HG03025 (cell line): ENCODE results near the gene NID2.

ENCODE experiments used
- ATAC-seq: cut with Tn5 transposase; IDR thresholded peaks from one replicate; pipeline ENCODE4 v1.9.1; 2021; ENCODE audit warnings: mild to moderate bottlenecking, moderate library complexity; ENCODE audit not compliant: unreplicated experiment, low FRiP score

NID2 gene

DNA sequence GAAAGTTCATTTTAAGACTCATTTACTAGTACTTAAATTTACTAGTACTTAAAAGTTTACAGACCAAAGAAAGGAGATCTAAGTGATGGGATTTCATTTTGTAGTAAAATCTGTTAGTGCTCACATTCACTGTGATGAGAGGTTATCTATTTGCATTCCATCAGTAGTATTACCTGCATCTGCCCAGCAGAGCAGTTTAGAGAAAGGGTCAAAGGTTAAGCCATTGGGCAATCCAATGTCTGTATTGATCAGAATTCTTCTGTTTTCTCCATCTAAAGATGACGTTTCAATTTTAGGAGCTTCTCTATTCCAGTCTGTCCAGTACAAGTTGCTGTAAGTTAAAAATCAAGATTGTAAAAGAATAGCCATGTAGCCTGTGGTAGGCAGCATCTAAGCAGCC is 61.2 kb downstream of the NID2 start:
- no peak for ATAC-seq

DNA sequence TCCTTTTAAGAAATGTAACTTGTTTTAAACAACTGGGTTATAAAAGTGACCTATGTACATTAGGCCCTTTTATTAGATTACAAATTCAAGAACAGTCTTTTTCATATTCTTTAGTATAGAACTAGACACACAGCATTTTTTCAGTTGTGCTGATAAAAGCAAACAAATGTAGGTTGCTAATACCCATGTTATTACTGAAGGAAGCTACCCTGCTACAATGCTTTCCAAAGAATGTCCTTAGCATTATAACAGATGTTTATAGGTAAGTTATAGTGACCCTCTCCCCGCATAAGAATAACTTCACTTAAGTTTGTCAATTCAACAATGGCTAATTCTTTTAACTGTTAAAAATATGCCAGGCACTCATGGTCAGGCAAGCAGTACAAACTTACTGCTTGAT is 61.6 kb downstream of the NID2 start:
- no peak for ATAC-seq

DNA sequence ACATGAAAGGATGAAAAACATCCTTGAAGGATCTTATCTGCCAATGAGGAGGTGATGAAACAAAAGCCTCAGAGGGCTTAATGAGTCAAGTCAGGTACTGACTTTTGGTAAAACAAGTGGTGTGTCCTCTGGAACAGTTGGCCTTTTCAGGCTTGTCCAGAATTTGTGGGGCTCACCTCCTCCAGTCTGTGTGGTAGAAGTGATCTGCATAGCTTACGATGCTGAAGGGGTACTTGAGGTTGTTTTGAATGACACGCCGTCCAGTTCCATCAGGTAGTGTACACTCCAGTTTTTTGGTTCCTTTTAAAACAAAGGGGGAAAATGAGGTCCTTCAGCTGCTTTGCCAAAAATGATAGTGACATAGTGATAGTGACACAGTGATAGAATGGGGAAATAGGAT is 62.5 kb downstream of the NID2 start:
- ATAC-seq, result no peak

DNA sequence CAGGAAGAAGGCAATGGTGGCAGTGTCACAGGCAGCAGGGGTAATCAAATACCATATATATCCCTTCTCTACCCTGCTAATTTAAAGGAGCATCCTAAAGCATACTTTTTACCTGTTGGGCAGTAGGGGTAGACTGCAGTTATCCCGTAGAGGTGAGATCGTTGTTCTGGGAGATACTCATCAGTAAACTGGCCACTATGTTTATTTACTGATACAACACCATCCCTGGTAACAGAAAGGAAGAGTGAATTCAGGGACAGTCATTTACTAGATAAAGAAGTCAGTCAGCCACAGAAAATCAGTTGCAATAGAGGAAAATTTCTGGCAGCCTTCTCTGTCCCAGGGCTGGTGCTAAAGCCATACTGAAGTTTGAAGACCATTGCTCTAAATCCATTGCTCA is 63.2 kb downstream of the NID2 start:
- ATAC-seq, result no peak

DNA sequence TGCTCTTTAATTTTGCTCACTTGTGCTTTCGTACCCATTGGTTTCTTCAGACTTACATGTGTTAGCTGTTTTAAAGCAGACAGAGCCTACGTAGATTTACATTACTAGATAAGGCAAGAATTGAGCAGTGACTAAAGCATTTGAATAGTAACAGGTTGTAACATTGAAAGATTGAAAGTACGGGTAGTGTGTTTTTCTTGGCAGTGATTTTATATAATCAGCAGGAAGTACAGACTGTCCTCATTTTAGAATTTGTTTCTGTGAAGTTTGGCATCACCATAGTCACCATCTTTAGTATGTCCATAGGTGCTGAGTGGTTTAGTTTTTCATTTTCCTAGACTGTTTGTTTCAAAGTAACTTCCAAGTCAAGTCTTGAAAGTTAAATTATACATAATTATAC is 65.5 kb downstream of the NID2 start:
- no peak for ATAC-seq

DNA sequence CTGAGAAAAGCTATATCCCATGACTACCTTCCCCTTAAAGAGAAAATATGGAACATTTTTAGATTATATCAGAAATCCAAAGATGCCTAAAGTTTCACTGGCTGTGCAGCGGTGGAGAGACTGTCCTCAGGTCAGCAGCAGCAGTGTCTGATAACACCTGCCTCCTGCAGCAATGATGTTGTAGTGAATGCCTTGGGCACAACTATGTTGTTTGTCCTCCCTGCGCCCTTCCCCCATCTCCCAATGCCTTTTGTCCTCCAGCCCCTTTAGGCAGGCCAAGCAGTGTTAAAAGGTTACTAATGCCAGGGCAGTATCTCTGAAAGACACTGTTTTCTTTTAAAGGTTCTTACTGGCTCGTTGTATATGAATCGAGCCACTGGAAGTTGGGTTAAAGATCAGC is 66.3 kb downstream of the NID2 start:
- no peak for ATAC-seq

DNA sequence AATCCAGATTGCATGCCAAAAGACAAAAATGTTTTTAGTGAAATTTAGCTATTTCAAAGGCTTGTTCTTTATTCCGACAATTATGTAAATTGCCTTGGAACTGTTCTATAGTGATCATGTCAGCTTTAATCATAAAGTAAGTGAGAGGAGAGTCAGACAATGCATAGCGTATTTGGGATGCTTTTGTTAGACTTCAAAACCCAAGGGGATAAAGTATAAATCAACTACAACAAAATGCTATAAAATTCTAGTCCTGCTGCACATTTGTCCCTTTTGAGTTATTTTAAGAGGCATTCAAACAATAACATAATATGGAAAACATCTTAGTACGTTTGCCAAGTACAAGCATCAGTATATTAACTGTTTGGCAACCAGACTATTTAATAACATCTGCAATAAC is 68.2 kb downstream of the NID2 start:
- ATAC-seq, result no peak

DNA sequence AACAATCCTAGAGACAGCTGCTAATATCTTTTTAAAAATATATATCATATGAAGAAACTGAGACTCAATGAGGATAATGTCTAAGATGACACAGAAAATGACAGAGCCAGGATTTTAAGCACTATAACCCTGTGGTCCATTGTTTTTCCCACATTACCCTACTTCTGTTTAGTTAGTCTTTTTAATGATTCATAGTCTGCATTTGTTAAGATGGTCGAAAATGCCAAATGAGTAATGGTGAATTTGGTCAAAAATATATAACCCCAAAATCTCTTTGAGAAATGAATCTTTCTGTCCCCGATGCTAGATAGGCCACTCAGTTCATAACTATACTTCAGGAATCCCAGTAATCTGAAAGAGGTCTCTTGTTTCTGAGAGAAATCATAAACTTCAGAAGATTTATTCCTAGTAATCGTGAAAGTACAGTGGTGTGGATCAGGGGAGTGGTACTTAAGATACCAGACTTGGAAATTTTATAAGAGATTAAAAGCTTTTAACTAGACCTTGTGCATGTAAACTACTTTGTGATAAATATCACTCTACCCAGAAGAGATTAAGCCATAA is 68.8 kb downstream of the NID2 start:
- ATAC-seq, result no peak

DNA sequence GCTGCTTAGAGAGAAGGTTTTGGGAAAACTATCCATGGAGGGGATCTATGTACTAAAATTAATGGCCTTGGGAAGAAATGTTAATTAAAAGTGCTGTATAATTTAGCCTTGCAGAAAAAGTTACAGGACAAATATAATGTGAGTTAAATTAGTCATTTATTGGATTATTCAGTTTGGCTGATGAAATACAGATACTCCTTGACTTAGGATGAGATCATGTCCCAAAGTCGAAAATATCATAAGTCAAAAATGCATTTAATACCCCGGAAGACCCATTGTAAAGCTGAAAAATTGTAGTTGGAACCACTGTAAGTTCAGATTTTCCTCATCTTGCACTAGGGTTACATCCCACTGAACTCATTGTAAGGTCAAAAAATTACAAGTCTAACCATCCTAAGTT is 69.8 kb downstream of the NID2 start:
- ATAC-seq, result no peak

DNA sequence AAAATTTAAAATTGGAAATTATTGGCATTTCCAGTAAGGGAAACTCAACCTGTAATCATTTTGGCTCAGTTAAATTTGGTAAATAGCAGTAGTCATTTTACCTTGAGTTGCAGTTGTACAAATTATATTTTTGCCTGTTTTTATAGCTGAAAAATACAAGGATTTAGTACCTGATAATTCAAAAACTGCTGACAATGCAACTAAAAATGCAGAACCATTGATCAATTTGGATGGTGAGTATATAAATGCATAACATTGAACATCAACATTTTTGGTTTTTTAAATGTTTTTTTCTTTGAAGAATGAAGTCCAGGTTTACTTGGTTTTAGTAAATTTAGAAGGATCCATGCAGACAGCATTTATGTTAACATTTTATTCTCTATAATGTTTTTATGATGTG is 70.5 kb downstream of the NID2 start:
- ATAC-seq, result no peak

DNA sequence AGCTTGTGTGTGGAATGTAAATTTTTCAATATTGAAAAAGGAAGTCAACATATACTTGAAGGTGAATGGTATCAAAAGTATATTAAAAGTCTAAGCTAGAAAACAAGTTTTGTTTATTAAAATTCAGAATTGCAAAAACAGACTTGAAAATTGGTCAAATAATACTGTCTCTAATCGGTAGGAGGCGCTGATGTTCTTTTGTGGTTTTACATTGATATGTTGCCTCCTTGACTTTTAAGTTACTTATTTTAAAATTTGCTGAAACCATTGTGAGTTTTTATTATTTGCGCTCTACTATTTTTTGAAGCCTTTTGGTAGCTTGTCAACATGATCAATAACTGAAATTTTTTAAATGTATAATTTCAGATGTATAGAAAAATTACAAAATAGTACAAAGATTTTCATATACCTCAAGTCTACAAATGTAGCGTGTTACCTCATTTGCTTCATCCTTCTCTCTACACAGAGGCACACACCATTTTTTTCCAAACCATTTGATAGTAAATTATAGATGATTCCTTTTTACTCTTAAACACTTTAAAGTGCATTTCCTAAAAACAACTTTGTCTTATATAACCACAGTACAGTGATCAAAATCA is 72.6 kb downstream of the NID2 start:
- ATAC-seq, result no peak

DNA sequence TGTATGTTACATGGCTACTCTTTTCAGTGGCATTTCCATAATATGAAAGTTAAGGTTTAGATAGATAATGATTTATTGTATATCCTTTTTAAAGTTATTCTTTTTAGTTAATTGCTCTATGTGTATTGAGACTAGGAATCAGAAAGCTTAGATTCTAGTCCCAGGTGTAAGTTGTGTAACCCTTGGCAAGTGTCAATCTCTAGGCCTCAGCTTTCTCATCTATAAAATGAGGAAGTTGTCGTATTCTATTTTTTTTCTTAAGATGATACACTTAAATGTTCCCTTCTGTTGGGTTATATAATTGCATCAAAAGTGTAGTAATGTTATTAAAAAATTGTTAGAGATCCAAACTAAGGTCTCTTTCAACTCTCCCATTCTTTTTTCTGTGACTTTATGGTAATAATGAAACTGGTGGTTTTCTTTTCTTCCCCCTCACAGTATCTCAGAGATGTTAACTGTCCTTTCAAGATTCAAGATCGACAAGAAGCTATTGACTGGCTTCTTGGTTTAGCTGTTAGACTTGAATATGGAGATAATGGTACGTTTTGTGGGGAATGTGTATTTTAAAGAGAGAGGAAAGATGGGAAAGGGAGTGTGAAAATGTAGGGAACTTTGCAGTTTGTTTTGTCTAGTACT is 75.5 kb downstream of the NID2 start:
- ATAC-seq, result no peak

DNA sequence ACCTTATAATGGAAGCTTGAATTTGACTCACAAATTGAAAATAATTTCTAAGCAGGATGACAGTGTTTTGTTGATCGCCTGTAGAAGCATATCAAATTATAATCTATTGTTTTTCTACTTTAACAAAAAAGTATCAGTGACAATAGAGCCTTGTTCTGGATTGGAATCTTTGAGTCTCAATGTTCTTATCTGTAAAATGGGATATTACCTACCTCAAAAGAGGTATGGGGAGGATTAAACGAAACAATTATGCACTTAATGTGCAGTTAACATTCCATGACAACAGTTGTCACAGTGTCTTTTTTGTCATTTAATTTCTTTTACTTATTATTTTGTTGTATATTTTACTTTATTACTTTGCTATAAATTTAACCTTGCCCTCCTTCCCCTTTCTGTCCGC is 78.4 kb downstream of the NID2 start:
- ATAC-seq, result no peak

DNA sequence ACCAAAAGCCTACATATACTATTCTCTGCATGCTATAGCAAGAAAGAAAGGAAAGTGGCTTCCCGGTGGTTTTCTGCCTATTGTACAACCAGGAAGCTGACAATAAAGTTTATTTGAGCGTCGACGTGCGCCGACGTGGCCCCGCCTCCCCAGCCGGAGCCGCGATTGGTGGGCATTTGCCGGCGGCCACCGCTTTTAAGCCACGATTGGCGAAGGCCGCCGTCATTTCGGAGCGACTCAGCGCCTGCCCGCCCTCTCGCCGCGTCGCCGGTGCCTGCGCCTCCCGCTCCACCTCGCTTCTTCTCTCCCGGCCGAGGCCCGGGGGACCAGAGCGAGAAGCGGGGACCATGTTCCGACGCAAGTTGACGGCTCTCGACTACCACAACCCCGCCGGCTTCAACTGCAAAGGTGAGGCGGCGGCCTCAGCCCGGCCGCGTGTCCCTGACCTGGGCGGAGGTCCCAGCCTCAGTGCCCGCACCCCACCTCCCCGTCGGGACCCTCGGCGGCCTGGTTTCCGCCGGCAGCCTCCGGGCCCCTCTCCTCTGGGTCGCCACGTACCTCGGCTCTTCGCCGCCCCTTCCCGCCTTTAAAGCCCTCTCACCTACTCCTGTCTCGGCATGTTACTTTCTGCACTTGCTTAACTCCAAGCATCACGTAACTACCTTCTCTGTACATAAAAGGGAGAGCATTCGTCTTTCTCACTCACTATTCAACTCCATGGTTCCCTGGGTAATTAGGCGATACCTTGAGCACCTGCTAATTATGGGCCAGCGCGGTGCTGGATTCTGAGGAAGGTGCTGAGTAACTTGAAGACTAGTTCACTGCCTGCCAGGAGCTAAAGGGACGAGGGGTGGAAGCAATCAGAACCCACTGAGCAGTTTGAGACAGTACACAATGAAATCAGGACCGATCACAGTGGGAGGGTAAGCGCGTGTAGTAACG is 79.3 kb downstream of the NID2 start, which contains the start of gene RTRAF:
Gene RTRAF, plus strand, starts transcription at position 254 of the 942 bp plus-strand sequence. Its CDS starts 94 bp downstream, at position 348.
- peak; percentile 93 for ATAC-seq

DNA sequence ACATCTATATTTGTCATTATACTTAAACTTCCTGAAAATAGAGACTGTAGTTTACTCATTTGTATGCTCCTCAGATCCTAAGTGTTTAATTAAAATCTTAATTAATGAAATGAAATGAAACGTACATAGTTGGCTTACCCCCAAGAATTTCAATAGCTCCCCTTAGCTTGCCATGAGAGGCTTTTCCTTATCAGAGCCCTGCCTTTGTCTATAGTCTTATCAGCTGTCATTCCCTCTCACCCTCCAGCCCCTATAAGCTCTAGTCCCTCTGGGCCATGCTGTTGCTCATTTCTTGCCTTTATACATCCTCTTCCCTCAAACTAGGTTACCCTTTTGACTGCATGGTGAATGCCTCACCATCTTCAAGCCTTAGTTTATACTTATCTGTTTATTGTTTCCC is 80.6 kb downstream of the NID2 start:
- no peak for ATAC-seq

DNA sequence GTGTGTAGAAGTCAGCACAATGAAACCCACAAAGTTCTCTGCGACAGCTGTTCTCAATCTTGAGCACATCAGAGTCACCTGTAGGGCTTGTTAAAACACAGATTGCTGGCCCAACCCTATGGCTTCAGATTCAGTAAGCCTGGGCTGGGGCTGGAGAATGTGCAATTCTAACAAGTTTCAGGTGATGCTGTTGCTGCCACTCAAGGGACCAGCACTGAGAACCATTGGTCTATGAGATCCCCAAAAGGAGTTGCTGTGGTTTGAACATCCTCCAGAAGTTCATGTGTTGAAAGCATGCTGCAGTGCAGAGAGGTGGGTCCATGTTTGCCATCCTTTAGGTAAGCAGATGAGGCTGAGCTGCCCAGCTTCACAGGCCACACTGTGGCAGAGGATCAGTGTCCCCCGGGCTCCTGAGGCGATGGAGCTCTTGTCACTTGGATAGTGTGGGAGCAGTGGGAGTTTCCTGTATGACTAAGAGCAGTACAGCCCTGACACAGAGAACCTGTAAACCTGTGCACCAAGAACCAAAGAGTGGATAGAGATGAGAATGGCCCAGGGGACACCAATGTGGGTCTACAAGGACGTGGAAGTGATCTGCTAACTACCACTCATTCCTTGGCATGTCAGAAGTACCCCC is 87.5 kb downstream of the NID2 start:
- ATAC-seq, result peak; percentile 50

DNA sequence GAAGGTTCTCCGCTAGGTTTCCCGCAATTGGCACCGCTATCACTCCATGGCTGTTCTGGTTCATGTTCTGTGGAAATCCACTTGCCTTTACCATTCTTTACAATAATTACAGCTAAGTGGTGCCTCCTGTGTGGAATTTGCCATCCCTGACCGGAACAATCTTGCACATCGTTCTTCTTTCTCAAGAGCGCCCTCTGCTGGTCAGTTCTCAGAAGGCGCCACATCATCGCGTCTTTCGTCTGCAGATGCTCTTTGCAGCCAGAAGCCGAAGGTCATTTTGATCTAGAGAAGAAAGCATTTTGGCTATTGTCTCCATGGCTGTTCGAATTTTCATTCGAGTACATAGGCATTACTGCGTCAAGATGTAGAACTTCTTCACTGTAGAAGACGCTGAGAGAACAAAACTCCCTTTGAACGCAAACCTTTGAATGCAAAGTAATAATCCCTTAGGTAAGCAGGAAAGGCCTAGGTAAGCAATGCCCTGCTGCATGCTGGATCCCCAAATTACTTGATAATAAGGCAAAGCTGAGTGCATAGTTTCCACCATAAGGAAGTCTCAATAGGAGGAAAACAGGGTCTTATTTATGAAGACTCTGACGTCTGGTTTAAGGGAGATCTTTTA is 89.7 kb downstream of the NID2 start:
- ATAC-seq, result no peak

DNA sequence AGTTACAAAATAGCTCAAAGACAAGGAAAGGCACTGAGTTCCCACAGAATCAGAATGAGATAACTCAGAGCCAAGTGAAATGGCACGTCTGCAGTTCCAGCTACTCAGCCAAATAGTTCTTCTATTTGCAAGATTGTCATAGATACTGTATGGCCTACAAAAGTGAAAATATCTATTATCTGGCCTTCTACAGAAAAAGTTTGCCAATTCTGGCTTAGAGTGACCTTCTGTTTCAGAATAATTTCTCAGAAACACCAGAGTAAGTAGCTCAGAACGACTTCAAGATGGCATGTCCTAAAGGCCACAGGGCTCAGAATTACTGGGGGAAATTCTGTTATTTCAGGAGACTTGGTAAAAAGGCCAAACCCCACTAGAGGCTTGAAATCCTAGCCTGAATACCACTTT is 90.2 kb downstream of the NID2 start:
- ATAC-seq, result no peak

DNA sequence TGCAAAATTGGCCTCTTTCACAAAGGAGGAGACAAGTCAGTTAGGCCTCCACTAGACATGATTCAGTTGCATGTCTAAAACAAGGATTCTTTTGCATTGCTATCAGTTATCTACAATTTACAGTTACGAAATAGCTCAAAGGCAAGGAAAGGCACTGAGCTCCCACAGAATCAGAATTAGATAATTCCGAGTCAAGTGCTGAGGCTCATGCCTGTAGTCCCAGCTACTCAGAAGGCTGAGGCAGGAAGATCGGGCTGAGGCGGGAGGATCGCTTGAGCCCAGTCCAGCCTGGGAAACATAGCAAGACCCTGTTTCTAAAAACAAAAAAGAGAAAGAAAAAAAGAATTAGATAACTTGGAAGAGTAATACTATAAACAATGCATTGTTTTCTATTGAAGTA is 91.8 kb downstream of the NID2 start:
- no peak for ATAC-seq

DNA sequence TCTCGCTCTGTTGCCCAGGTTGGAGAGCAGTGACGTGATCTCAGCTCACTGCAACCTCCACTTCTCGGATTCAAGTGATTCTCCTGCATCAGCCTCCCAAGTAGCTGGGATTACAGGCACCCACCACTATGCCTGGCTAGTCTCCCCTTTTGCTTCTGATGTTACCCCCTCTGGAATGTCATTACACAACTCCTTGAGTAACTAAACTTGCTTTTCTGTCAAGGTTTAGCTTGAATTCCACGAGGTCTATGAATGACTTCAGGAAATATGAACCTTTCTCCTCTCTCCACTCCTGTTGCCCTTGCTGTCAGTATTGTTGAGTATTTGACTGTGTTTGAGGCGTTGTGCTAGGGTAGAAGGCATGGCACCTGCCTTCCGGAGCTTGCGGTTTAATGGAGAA is 96.3 kb downstream of the NID2 start:
- no peak for ATAC-seq
